ENCODE measurements around the gene LIPE. TPM values are rescaled to one million over a fixed set of nuclear protein-coding genes. Genes with fewer than 3 reads are reported as not detected.

The LIPE gene
- total RNA-seq, 1 experiment from 2014 or later: 2.1 TPM

- no peak overlapping the region for H3K4me2 ChIP-seq (ENCODE audit: low read length)
- no TSS peak for BruUV-seq (replicated peaks)
- no peak overlapping the region for H3K9ac ChIP-seq (ENCODE audit: low read length)
- no peak for ATAC-seq
- no peak overlapping the region for H3K4me3 ChIP-seq (ENCODE audit: low read length)
- H3K79me2 ChIP-seq (ENCODE audit: low read length): peaks cover 9% of the 10 kb centered on the region
- no peak for DNase-seq
- no peaks in the 10 kb centered on the region for H3K27me3 ChIP-seq (ENCODE audit: low read length)
- H2AFZ ChIP-seq (ENCODE audit: low read length): no peak overlapping the region
- H3K9me2 ChIP-seq (replicated peaks; ENCODE audit: low read length): no peaks in the 10 kb centered on the region
- intact Hi-C loops (cut with micrococcal nuclease): no loop called here
- H3K27ac ChIP-seq (ENCODE audit: low read length): no peak overlapping the region
- ChIA-PET CTCF (no interaction called here), POLR2A (ENCODE audit: unreplicated experiment) (no interaction called here)
- H4K20me1 ChIP-seq (ENCODE audit: low read length): no peaks in the 10 kb centered on the region
- H3K9me3 ChIP-seq (ENCODE audit: low read length): no peaks in the 10 kb centered on the region
- H3K4me1 ChIP-seq (ENCODE audit: insufficient read depth, low read length): peaks cover 17% of the 10 kb centered on the region
- no peaks in the 10 kb centered on the region for H3K36me3 ChIP-seq (ENCODE audit: low read depth, low read length)
- H3F3A ChIP-seq (ENCODE audit: low read length, unreplicated experiment): no peaks in the 10 kb centered on the region
- TF ChIP-seq EZH2 (IDR thresholded peaks at IDR 0.05; ENCODE audit: low read length, unreplicated experiment): no peak
- no peak for TF ChIP-seq EZH2phosphoT487 (IDR thresholded peaks at IDR 0.05; ENCODE audit: borderline replicate concordance, low read length)
- TF ChIP-seq, protein P1, sequence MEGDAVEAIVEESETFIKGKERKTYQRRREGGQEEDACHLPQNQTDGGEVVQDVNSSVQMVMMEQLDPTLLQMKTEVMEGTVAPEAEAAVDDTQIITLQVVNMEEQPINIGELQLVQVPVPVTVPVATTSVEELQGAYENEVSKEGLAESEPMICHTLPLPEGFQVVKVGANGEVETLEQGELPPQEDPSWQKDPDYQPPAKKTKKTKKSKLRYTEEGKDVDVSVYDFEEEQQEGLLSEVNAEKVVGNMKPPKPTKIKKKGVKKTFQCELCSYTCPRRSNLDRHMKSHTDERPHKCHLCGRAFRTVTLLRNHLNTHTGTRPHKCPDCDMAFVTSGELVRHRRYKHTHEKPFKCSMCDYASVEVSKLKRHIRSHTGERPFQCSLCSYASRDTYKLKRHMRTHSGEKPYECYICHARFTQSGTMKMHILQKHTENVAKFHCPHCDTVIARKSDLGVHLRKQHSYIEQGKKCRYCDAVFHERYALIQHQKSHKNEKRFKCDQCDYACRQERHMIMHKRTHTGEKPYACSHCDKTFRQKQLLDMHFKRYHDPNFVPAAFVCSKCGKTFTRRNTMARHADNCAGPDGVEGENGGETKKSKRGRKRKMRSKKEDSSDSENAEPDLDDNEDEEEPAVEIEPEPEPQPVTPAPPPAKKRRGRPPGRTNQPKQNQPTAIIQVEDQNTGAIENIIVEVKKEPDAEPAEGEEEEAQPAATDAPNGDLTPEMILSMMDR (conservative IDR thresholded peaks at IDR 0.05; ENCODE audit: low read depth, low read length): no peak
Observed at GRCh38 chr19:42394751-42395150, 32.4 kb downstream of the LIPE start.

DNA sequence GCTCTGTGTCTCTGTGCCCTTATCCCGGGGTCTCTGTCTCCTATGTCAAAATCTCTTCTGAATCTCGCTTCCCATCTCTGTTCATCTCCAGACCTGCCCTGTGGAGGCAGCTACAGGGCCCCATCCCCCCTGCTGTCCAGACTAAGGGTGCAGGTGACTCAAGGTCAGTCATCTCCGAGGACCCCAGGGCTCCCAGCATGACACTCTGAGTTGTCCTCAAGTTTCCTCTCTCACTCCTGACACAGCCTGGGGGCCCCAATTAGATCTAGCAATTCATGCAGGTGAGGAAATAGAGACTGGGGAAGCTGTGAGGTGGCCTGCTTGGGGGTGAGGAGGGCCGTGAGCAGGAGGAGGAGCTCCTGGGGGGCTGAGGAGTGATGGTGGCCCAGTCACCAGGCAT lies 35.0 kb downstream of the LIPE start:
- H2AFZ ChIP-seq (ENCODE audit: low read length): no peak overlapping the region
- H3K36me3 ChIP-seq (ENCODE audit: low read depth, low read length): no peaks in the 10 kb centered on the region
- H3K9me3 ChIP-seq (ENCODE audit: low read length): no peaks in the 10 kb centered on the region
- ChIA-PET POLR2A (ENCODE audit: unreplicated experiment) (no interaction called here), CTCF (no interaction called here)
- H3K9ac ChIP-seq (ENCODE audit: low read length): no peak overlapping the region
- DNase-seq: no peak
- H3K4me1 ChIP-seq (ENCODE audit: insufficient read depth, low read length): peaks cover 9% of the 10 kb centered on the region
- no peak overlapping the region for H3K27ac ChIP-seq (ENCODE audit: low read length)
- H3K27me3 ChIP-seq (ENCODE audit: low read length): no peaks in the 10 kb centered on the region
- no peak for TF ChIP-seq EZH2phosphoT487 (IDR thresholded peaks at IDR 0.05; ENCODE audit: borderline replicate concordance, low read length)
- no peak for TF ChIP-seq EZH2 (IDR thresholded peaks at IDR 0.05; ENCODE audit: low read length, unreplicated experiment)
- TF ChIP-seq, protein P1 (conservative IDR thresholded peaks at IDR 0.05; ENCODE audit: low read depth, low read length): no peak
- no peaks in the 10 kb centered on the region for H4K20me1 ChIP-seq (ENCODE audit: low read length)
- H3F3A ChIP-seq (ENCODE audit: low read length, unreplicated experiment): no peaks in the 10 kb centered on the region
- H3K4me3 ChIP-seq (ENCODE audit: low read length): no peak overlapping the region
- intact Hi-C loops (cut with micrococcal nuclease): no loop called here
- H3K4me2 ChIP-seq (ENCODE audit: low read length): no peak overlapping the region
- no peaks in the 10 kb centered on the region for H3K79me2 ChIP-seq (ENCODE audit: low read length)
- no peak for ATAC-seq
- no TSS peak for BruUV-seq (replicated peaks)
- H3K9me2 ChIP-seq (replicated peaks; ENCODE audit: low read length): no peaks in the 10 kb centered on the region

DNA sequence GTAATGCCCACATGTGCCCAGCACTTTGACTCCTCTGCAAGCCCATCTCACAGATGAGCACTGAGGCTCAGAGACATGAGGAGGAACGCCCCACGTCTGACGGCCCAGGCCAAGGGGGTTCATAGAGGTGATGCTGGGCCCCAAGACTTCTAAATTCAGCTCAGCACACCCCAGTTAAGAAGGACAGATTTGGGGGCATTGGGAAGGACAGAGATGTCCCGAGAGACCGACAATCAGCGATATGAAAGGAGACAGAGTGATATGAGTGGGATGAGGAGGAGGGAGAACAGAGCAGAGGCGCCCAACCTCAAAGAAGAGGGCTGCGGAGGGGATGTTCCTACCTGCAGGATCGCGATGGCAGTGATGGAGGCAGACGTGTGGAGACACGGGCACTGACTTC lies 37.3 kb downstream of the LIPE start, which contains the start of gene CNFN:
Gene CNFN (minus strand): TSS at position 399 of the 400 bp plus-strand sequence. CDS start 1,260 bp downstream, outside the sequence.
- intact Hi-C loops (cut with micrococcal nuclease): no loop called here
- no peak within 1 kb of the TSS for H3K27ac ChIP-seq (ENCODE audit: low read length)
- H3K9ac ChIP-seq (ENCODE audit: low read length): no peak within 1 kb of the TSS
- H3K36me3 ChIP-seq (ENCODE audit: low read depth, low read length): no peaks in the 10 kb centered on the region
- H3K9me3 ChIP-seq (ENCODE audit: low read length): no peaks in the 10 kb centered on the region
- H4K20me1 ChIP-seq (ENCODE audit: low read length): no peaks in the 10 kb centered on the region
- no TSS peak for BruUV-seq (replicated peaks)
- H2AFZ ChIP-seq (ENCODE audit: low read length): no peak within 1 kb of the TSS
- H3K9me2 ChIP-seq (replicated peaks; ENCODE audit: low read length): no peaks in the 10 kb centered on the region
- no peaks in the 10 kb centered on the region for H3F3A ChIP-seq (ENCODE audit: low read length, unreplicated experiment)
- ChIA-PET CTCF (no interaction called here), POLR2A (ENCODE audit: unreplicated experiment) (no interaction called here)
- DNase-seq: no peak
- no peak within 1 kb of the TSS for H3K4me2 ChIP-seq (ENCODE audit: low read length)
- ATAC-seq: no peak
- no peaks in the 10 kb centered on the region for H3K79me2 ChIP-seq (ENCODE audit: low read length)
- H3K27me3 ChIP-seq (ENCODE audit: low read length): no peaks in the 10 kb centered on the region
- no peak within 1 kb of the TSS for H3K4me3 ChIP-seq (ENCODE audit: low read length)
- TF ChIP-seq EZH2 (IDR thresholded peaks at IDR 0.05; ENCODE audit: low read length, unreplicated experiment): no peak
- TF ChIP-seq EZH2phosphoT487 (IDR thresholded peaks at IDR 0.05; ENCODE audit: borderline replicate concordance, low read length): no peak
- TF ChIP-seq, protein P1 (conservative IDR thresholded peaks at IDR 0.05; ENCODE audit: low read depth, low read length): no peak
- peaks cover 4% of the 10 kb centered on the region; the same call in 1 of the 2 replicates for H3K4me1 ChIP-seq (ENCODE audit: insufficient read depth, low read length)

Data from PC-3 (cell line).